IMR-90 (cell line): Measurements from ENCODE around the gene CPXM1. TPM values are rescaled to one million over a fixed set of nuclear protein-coding genes. Genes with fewer than 3 reads are reported as not detected.

Experiments
- ATAC-seq: fragments of 200-7000 bp; cut with Tn5 transposase; 2 replicates; pipeline ENCODE4 v1.9.1; 2020; ENCODE audit warnings: low read depth, mild to moderate bottlenecking, moderate library complexity
- BruUV-seq: library from RNA; stranded (reverse); fragments of 400-500 nt; replicated peaks from 2 replicates; lab custom pipeline; 2021; lab: Mats Ljungman, UMichigan
- CTCF ChIA-PET: fragments of 300-600 bp; formaldehyde crosslinking; extraction: SDS; loops from one replicate; lab custom pipeline; 2021; ENCODE audit warnings: antibody characterized with exemption; lab: Yijun Ruan, JAX
- POLR2A ChIA-PET: fragments of 300-600 bp; sonication (Branson Sonifier 250); formaldehyde crosslinking; loops from one replicate; lab custom pipeline; 2022; ENCODE audit warnings: antibody characterized with exemption; ENCODE audit not compliant: unreplicated experiment; lab: Charles Lee
- DNase-seq: peaks from one replicate; pipeline ENCODE4 v3.0.0; 2013
- H2AFZ ChIP-seq: replicated peaks from 2 replicates; pipeline ENCODE3; 2013; ENCODE audit warnings: low read length, mild to moderate bottlenecking; ENCODE audit not compliant: poor library complexity
- H2AK5ac ChIP-seq: 2 replicates; pipeline ENCODE4 v1.6.1; 2013; ENCODE audit warnings: low read depth, low read length, inconsistent platforms
- H2AK9ac ChIP-seq: replicated peaks from 2 replicates; pipeline ENCODE3; 2013; ENCODE audit warnings: mild to moderate bottlenecking, low read depth, low read length, moderate library complexity; ENCODE audit not compliant: poor library complexity
- H2BK120ac ChIP-seq: 2 replicates; pipeline ENCODE4 v1.6.1; 2013; ENCODE audit warnings: low read depth, low read length, inconsistent platforms
- H2BK15ac ChIP-seq: 3 replicates; pipeline ENCODE4 v1.6.1; 2013; ENCODE audit warnings: low read depth, low read length, inconsistent platforms
- H2BK20ac ChIP-seq: 2 replicates; pipeline ENCODE4 v1.6.1; 2013; ENCODE audit warnings: low read depth, mild to moderate bottlenecking, inconsistent platforms, low read length, moderate library complexity
- H2BK5ac ChIP-seq: 2 replicates; pipeline ENCODE4 v1.6.1; 2013; ENCODE audit warnings: mild to moderate bottlenecking, low read depth, low read length, inconsistent platforms; ENCODE audit not compliant: poor library complexity, severe bottlenecking
- H3K14ac ChIP-seq: replicated peaks from 2 replicates; pipeline ENCODE4 v1.6.1; 2013; ENCODE audit warnings: low read depth, low read length, inconsistent platforms
- H3K18ac ChIP-seq: 2 replicates; pipeline ENCODE4 v1.6.1; 2013; ENCODE audit warnings: low read depth, low read length, control low read depth
- H3K23ac ChIP-seq: 2 replicates; pipeline ENCODE4 v1.6.1; 2013; ENCODE audit warnings: low read depth, low read length, inconsistent platforms
- H3K27ac ChIP-seq: 2 replicates; pipeline ENCODE4 v1.5.1; 2013; ENCODE audit warnings: mild to moderate bottlenecking, control low read depth, low read length; ENCODE audit not compliant: insufficient read depth
- H3K27me3 ChIP-seq: 2 replicates; pipeline ENCODE4 v1.6.1; 2013; ENCODE audit warnings: low read length; ENCODE audit not compliant: control insufficient read depth, insufficient read depth
- H3K36me3 ChIP-seq: 2 replicates; pipeline ENCODE4 v1.6.1; 2013; ENCODE audit warnings: low read length, mixed read lengths; ENCODE audit not compliant: control insufficient read depth, insufficient read depth
- H3K4ac ChIP-seq: 2 replicates; pipeline ENCODE4 v1.6.1; 2013; ENCODE audit warnings: low read depth, low read length, inconsistent platforms
- H3K4me1 ChIP-seq: 2 replicates; pipeline ENCODE4 v1.6.1; 2013; ENCODE audit warnings: low read length, mixed read lengths; ENCODE audit not compliant: control insufficient read depth, insufficient read depth
- H3K4me2 ChIP-seq: 2 replicates; pipeline ENCODE4 v1.6.1; 2013; ENCODE audit warnings: low read depth, mild to moderate bottlenecking, control low read depth, low read length, moderate library complexity
- H3K4me3 ChIP-seq: 2 replicates; pipeline ENCODE4 v1.5.1; 2013; ENCODE audit warnings: low read depth, mild to moderate bottlenecking, control low read depth, low read length, moderate library complexity; ENCODE audit not compliant: insufficient read depth
- H3K56ac ChIP-seq: 2 replicates; pipeline ENCODE4 v1.6.1; 2013; ENCODE audit warnings: low read length, inconsistent platforms; ENCODE audit not compliant: insufficient read depth; ENCODE audit errors: extremely low read depth
- H3K79me1 ChIP-seq, 2 experiments: 2 replicates each; pipeline ENCODE4 v1.6.1; 2013; ENCODE audit warnings: low read length in 2 of 2, inconsistent platforms in 1 of 2, low read depth in 1 of 2
- H3K9ac ChIP-seq: 2 replicates; pipeline ENCODE4 v1.6.1; 2013; ENCODE audit warnings: low read depth, low read length, control low read depth
- H3K9me1 ChIP-seq: 2 replicates; pipeline ENCODE4 v1.6.1; 2013; ENCODE audit warnings: low read length, inconsistent platforms; ENCODE audit not compliant: insufficient read depth
- H3K9me3 ChIP-seq: 2 replicates; pipeline ENCODE4 v1.6.1; 2013; ENCODE audit warnings: low read length; ENCODE audit not compliant: control insufficient read depth, insufficient read depth
- H4K20me1 ChIP-seq: 2 replicates; pipeline ENCODE4 v1.6.1; 2013; ENCODE audit warnings: low read length, inconsistent platforms; ENCODE audit not compliant: insufficient read depth
- H4K5ac ChIP-seq: 2 replicates; pipeline ENCODE4 v1.6.1; 2013; ENCODE audit warnings: mild to moderate bottlenecking, low read depth, low read length, control low read depth
- H4K8ac ChIP-seq, 2 experiments: 2 replicates each; pipeline ENCODE4 v1.6.1; 2013; ENCODE audit warnings: low read depth in 2 of 2, low read length in 2 of 2, control low read depth in 1 of 2, inconsistent platforms in 1 of 2
- H4K91ac ChIP-seq: 2 replicates; pipeline ENCODE4 v1.6.1; 2013; ENCODE audit warnings: low read depth, low read length, inconsistent platforms; ENCODE audit not compliant: insufficient read depth
- BHLHE40 ChIP-seq: fragments of 150-350 bp; IDR thresholded peaks from 2 replicates; pipeline ENCODE4 v1.6.1; 2016; ENCODE audit warnings: mild to moderate bottlenecking, low read depth, low read length
- CEBPB ChIP-seq: IDR thresholded peaks from 2 replicates; pipeline ENCODE4 v1.6.1; 2012; ENCODE audit warnings: low read depth, low read length, improper control_type of control experiment
- CHD1 ChIP-seq: IDR thresholded peaks from 2 replicates; pipeline ENCODE4 v1.6.1; 2012; ENCODE audit warnings: low read depth, low read length, improper control_type of control experiment
- CTCF ChIP-seq: conservative IDR thresholded peaks from 2 replicates; pipeline ENCODE4 v1.5.1; 2012; ENCODE audit warnings: mild to moderate bottlenecking, low read depth, low read length, improper control_type of control experiment
- ELK1 ChIP-seq: fragments of 150-350 bp; IDR thresholded peaks from 2 replicates; pipeline ENCODE4 v1.6.1; 2016; ENCODE audit warnings: low read depth, mild to moderate bottlenecking, low read length, moderate library complexity, borderline replicate concordance
- FOS ChIP-seq: fragments of 150-350 bp; IDR thresholded peaks from 2 replicates; pipeline ENCODE4 v1.6.1; 2016; ENCODE audit warnings: low read depth, low read length
- MAZ ChIP-seq: IDR thresholded peaks from 2 replicates; pipeline ENCODE4 v1.6.1; 2012; ENCODE audit warnings: low read depth, mild to moderate bottlenecking, low read length, improper control_type of control experiment, moderate library complexity, borderline replicate concordance
- NFE2L2 ChIP-seq: fragments of 150-350 bp; IDR thresholded peaks from 2 replicates; pipeline ENCODE4 v1.6.1; 2016; ENCODE audit warnings: low read depth, mild to moderate bottlenecking, low read length
- POLR2A ChIP-seq: IDR thresholded peaks from 2 replicates; pipeline ENCODE4 v1.6.1; 2012; ENCODE audit warnings: mild to moderate bottlenecking, low read depth, low read length
- RCOR1 ChIP-seq: IDR thresholded peaks from 2 replicates; pipeline ENCODE4 v1.6.1; 2012; ENCODE audit warnings: mild to moderate bottlenecking, low read length, improper control_type of control experiment; ENCODE audit not compliant: insufficient replicate concordance
- SMC3 ChIP-seq: fragments of 150-350 bp; IDR thresholded peaks from 2 replicates; pipeline ENCODE4 v1.6.1; 2016; ENCODE audit warnings: low read depth, mild to moderate bottlenecking, antibody characterized with exemption, low read length, moderate library complexity
- WGBS, 2 experiments: methylation state at CpG; one replicate each; pipeline versions ENCODE4 v1.1.5 to v1.1.7; 2013; ENCODE audit warnings: missing lambda C conversion rate in 2 of 2; ENCODE audit not compliant: insufficient read length in 1 of 2; ENCODE audit errors: extremely low coverage in 2 of 2; 5-methylcytosine and 5-hydroxymethylcytosine counted together
- dilution Hi-C: fragments of 300-500 bp; cut with HindIII; formaldehyde crosslinking; loops from one replicate; pipeline ENCODE4 v1.14.3; 2018; ENCODE audit warnings: low sequenced_read_pairs; ENCODE audit not compliant: unreplicated experiment
- in situ Hi-C: fragments of 300-500 bp; cut with MboI; formaldehyde crosslinking; loops from 3 replicates; pipeline ENCODE4 v1.14.3; 2019; ENCODE audit warnings: low sequenced_read_pairs, inconsistent platforms, mixed read lengths
- intact Hi-C: fragments of 100-400 bp; cut with micrococcal nuclease; formaldehyde crosslinking; loops from 2 replicates; pipeline ENCODE4 v1.10.0; 2022
- polyA plus RNA-seq, 3 experiments: library from polyadenylated mRNA; depleted of rRNA; stranded (reverse); fragments of >200 nt; gene quantifications; 2 replicates each; pipeline ENCODE4 v1.2.3, GENCODE V29; 2012; ENCODE audit warnings: low replicate concordance in 1 of 3
- total RNA-seq: library from RNA; depleted of rRNA; stranded (reverse); fragments of >200 nt; gene quantifications from 2 replicates; pipeline ENCODE4 v1.2.3, GENCODE V29; 2012

The CPXM1 gene
- total and polyA plus RNA-seq, 2 of the 4 experiments (the other 2 are of a cell fraction) = 1.1 to 4.6 TPM

GRCh38 chr20:2804041-2804828 is 3.8 kb upstream of the CPXM1 start:
- POLR2A ChIA-PET = no interaction called here
- Histone ChIP-seq H4K91ac (no peak overlapping the region), H4K20me1 (no peaks in the 10 kb centered on the region), H4K5ac (no peak overlapping the region), H3K4ac (no peak overlapping the region), H3K4me3 (no peak overlapping the region), H3K14ac (no peak overlapping the region), H2BK20ac (no peak overlapping the region), H3K56ac (no peak overlapping the region), H3K9me1 (peaks cover 3% of the 10 kb centered on the region; the same call in 1 of the 2 replicates), H4K8ac (no peak overlapping the region), H3K4me2 (no peak overlapping the region), H2AFZ (no peak overlapping the region), H3K18ac (no peak overlapping the region), H2AK9ac (no peak overlapping the region), H3K27ac (no peak overlapping the region), H3K27me3 (peaks cover 74% of the 10 kb centered on the region), H3K36me3 (no peaks in the 10 kb centered on the region), H3K23ac (no peak overlapping the region), H2BK15ac (no peak overlapping the region), H2AK5ac (no peak overlapping the region), H2BK120ac (no peak overlapping the region), H3K9ac (no peak overlapping the region), H3K9me3 (0 out of 2 replicates have a peak, but pooled peaks cover 9% of the 10 kb centered on the region), H2BK5ac (no peak overlapping the region), H3K4me1 (peaks cover 3% of the 10 kb centered on the region; the same call in 1 of the 2 replicates), H3K79me1 (no peaks in the 10 kb centered on the region)
- no TSS peak for BruUV-seq
- dilution Hi-C loops = no loop called here
- CTCF ChIA-PET = no interaction called here
- 88% methylated on average over 6 of the region's 16 CpGs; no CpG with 5 or more reads in 1 of the 2 experiments for WGBS, 2 experiments
- in situ Hi-C loops = loop anchor here (25.0 kb wide), 1 partner anchor 692 kb away; the partner anchor contains the start of gene STK35
- intact Hi-C loops = no loop called here
- DNase-seq (no peak), ATAC-seq (no peak)
- no peak for TF ChIP-seq ELK1
- TF ChIP-seq NFE2L2 = no peak
- TF ChIP-seq FOS = no peak
- TF ChIP-seq SMC3 = no peak
- no peak for TF ChIP-seq CHD1
- TF ChIP-seq CTCF = no peak
- TF ChIP-seq POLR2A = no peak
- no peak for TF ChIP-seq CEBPB
- TF ChIP-seq BHLHE40 = no peak
- no peak for TF ChIP-seq RCOR1
- TF ChIP-seq MAZ = no peak
